SK-N-DZ (cell line): ENCODE data around the gene GBP5.
"Not testable (repeated sequence)": the region's sequence is repeated elsewhere in the genome, so short reads cannot be mapped to it uniquely, and the experiment has no call there.

Experiments
- DNase-seq: peaks from one replicate; pipeline ENCODE4 v3.0.0-alpha.2; 2015; ENCODE audit warnings: low spot score

The GBP5 gene

GRCh38 chr1:89280766-89281165 lies 8.1 kb upstream of the GBP5 start:
- DNase-seq: no peak

GRCh38 chr1:89279011-89279466 lies 6.4 kb upstream of the GBP5 start:
- no peak for DNase-seq

GRCh38 chr1:89277725-89278124 lies 5.1 kb upstream of the GBP5 start:
- DNase-seq: no peak

DNA sequence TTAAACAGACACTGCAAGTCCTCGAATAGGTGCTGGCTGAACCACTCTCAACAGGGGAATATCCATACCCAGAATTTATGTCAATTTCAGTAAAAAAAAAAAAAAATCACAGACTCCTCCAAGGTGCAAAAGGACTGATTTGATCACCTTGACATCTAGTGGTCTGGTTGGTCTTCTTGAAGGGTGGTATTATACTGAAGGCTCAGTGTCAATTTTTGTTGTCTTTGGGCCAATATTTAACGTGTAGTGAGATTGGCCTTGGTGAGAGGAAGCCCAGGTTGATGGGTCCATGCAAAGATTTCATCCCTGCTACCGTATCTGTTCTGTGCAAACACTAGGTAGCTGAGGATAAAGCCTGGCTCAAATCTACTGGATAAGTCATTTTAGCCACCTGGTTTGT lies 4.0 kb upstream of the GBP5 start:
- no peak for DNase-seq

DNA sequence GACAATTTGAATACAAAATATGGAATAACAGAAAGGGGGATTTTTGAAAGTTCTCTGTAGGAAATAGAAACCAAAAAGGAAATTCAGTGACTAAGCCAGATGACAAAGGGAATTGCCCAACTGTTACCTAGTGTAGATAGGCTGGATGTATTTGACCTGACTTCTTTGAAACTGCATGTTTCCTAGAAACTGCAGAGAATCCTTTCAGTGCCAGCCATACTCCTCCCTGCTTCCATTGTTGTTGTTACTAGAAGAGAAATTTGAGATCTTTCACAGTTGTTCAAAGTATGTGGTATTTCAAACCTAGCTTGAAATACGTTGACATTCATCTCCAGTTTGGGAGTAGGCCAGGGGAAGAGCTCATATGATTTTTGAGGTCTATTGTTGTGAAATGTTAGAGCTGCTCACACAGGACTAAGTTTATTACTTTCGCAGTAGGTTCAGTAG lies 1.8 kb upstream of the GBP5 start:
- DNase-seq: no peak

- DNase-seq: no peak
Measured at GRCh38 chr1:89273324-89273778, 691 bp upstream of the GBP5 start.

- DNase-seq: no peak
Measured at GRCh38 chr1:89271341-89272015, 1.2 kb downstream of the GBP5 start.

- DNase-seq: no peak
Measured at GRCh38 chr1:89270423-89270822, 2.2 kb downstream of the GBP5 start.

- no peak for DNase-seq
Measured at GRCh38 chr1:89269277-89269676, 3.4 kb downstream of the GBP5 start.

- DNase-seq: no peak
Measured at GRCh38 chr1:89262643-89263042, 10.0 kb downstream of the GBP5 start.

DNA sequence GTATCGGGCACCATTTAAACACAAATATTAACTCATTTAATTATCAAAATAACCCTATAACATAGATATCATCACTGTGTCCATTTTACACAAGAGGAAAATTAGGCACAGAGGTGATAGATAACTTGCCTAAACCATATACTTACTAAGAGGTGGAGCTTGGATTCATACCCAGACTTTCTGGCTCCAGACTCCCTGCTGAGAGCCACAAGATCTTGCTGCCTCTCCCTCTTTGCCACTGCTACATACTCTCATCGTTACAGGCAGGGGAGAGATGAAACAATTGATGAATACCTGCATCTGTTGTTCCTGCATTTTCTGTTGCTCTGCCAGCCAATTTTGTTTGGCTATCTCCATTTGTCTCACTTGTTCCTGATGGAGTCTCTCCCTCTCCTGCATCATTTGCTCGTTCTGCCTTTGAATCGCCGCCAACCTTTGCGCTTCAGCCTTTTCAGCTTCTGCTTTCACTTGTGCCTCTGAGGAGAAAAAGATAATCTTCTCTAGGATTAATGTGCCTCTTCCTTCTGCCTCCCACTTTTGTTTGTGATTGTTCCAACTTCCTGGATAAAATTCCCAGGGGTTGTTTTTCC lies 10.6 kb downstream of the GBP5 start:
- no peak for DNase-seq

DNA sequence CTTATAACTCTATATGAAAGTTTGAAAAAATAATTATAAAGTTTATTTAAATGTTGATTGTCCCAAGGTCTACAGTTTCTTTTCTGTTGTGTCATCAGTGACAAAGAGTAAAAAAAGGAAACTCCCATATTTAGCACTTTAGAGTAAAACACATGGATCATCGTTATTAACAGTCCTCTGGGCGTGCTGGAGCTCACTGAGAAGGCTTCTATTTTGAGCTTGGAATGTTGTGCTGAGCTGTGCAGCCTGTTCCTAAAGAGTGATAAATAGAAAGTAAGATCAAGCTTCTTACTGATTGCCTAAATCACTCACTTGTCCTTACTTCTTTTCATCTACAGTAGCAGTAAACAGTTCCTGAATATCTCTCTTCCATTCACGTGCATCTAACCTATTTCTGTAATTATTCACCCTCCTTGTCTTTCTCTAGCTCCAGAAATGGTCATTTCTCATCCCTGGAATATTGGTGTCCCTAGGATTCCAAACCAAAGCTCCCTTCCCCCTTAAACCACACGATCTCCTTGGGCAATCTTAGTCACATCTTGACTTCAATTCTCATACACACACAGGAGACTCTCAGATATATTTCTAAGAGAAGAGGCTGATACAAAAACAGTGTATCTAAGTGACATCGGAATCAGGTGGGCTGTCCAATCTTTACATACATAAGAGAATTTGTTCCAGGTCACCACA lies 11.9 kb downstream of the GBP5 start:
- no peak for DNase-seq

DNA sequence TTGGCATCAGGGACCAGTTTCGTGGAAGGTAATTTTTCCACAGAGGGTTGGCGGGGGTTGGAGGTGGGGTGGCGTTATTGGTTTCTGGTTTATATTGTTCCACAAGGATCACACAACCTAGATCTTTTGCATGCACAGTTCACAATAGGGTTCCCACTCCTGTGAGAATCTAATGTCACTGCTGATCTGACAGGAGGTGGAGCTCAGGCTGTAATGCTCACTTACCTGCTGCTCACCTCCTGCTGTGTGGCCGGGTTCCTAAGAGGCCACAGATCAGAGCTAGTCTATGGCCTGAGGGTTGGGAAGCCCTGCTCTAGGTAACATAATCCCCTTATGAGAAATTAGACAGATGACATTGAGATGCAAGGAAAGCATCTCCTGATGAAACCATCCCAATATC lies 12.6 kb downstream of the GBP5 start:
- no peak for DNase-seq

DNA sequence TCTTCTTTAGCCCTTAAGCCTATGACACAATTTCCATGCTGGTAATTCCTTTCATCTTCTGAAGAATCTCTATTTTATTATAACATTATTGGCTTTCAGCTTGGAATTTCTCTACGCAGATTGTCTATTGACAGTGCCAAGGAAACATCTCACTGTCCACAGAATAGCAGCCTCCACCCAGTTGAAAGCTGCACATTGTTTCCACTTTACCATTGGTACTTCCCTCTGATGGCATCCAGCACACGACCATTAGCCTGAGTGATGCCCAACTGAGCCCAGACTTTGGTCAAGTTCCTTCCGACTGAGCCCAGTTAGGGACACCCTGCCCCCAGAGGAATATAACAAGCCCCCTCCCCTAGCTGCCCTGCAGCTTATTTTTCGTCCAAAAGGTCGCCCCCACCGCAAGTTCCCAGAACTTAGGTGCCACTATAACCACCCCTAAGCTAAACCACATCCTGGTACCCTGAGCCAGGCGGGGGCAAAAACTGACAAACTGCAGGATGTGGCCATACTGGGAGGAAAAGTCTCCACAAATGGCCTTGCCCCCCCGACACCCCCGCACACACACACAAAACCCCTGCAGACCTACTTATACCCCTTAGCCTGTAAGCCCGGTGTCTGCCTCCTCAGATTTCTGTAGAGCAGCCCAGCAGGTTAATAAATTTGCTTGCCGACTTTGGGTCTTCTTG lies 13.2 kb downstream of the GBP5 start:
- no peak for DNase-seq

- DNase-seq: no peak
Measured at GRCh38 chr1:89257041-89257440, 15.6 kb downstream of the GBP5 start.

DNA sequence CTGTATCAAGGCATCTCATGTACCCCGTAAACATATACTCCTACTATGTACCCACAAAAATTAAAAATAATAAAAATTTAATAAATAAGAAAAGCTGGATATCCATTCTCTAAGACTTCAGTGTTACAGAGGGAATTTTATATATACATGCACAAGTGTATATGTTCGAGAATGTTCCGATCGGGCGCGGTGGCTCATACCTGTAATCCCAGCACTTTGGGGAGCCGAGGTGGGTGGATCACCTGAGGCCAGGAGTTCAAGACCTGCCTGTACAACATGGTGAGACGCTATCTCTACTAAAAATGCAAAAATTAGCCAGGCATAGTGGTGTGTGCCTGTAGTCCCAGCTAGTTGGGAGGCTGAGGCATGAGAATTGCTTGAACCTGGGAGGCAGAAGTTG lies 17.1 kb downstream of the GBP5 start:
- DNase-seq: not testable (repeated sequence)

GRCh38 chr1:89254658-89255287 lies 17.9 kb downstream of the GBP5 start:
- no peak for DNase-seq

- DNase-seq: no peak
Measured at GRCh38 chr1:89243046-89243445, 29.6 kb downstream of the GBP5 start.
